Endometrial microvascular endothelial cells (primary cell): Measurements from ENCODE around the gene TMX3. TPM values are rescaled to one million over a fixed set of nuclear protein-coding genes. Genes with fewer than 3 reads are reported as not detected.

Source experiments
- in situ Hi-C: cut with HindIII; loops from 2 replicates; pipeline ENCODE4 v1.10.0; 2017; ENCODE audit warnings: low sequenced_read_pairs, low pct_unique_long_range_greater_than_20kb; ENCODE audit errors: inconsistent ontology term
- total RNA-seq: library from RNA; depleted of rRNA; stranded (reverse); fragments of >200 nt; gene quantifications from one replicate; pipeline ENCODE4 v1.2.3, GENCODE V29; 2015; ENCODE audit errors: inconsistent ontology term

TMX3 gene, protein sequence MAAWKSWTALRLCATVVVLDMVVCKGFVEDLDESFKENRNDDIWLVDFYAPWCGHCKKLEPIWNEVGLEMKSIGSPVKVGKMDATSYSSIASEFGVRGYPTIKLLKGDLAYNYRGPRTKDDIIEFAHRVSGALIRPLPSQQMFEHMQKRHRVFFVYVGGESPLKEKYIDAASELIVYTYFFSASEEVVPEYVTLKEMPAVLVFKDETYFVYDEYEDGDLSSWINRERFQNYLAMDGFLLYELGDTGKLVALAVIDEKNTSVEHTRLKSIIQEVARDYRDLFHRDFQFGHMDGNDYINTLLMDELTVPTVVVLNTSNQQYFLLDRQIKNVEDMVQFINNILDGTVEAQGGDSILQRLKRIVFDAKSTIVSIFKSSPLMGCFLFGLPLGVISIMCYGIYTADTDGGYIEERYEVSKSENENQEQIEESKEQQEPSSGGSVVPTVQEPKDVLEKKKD
- 61.2 TPM for total RNA-seq

GRCh38 chr18:68714712-68715496, at the start of gene TMX3:
Gene TMX3, minus strand, starts transcription at chr18:68715108. Its CDS starts 127 bp downstream, at chr18:68714981.
- in situ Hi-C loops: no loop called here

GRCh38 chr18:68764016-68764415, 49.1 kb upstream of the TMX3 start:
- in situ Hi-C loops: no loop called here

GRCh38 chr18:68763083-68763482, 48.2 kb upstream of the TMX3 start:
- in situ Hi-C loops: no loop called here

- in situ Hi-C loops: no loop called here
These were observed 44.4 kb upstream of the TMX3 start for GRCh38 chr18:68759308-68759707.

- in situ Hi-C loops: no loop called here
These were observed 42.2 kb upstream of the TMX3 start for GRCh38 chr18:68757126-68757525.

GRCh38 chr18:68742206-68742605, 27.3 kb upstream of the TMX3 start:
- in situ Hi-C loops: no loop called here

GRCh38 chr18:68740966-68741365, 26.1 kb upstream of the TMX3 start:
- in situ Hi-C loops: no loop called here

GRCh38 chr18:68739462-68739861, 24.6 kb upstream of the TMX3 start:
- in situ Hi-C loops: no loop called here

DNA sequence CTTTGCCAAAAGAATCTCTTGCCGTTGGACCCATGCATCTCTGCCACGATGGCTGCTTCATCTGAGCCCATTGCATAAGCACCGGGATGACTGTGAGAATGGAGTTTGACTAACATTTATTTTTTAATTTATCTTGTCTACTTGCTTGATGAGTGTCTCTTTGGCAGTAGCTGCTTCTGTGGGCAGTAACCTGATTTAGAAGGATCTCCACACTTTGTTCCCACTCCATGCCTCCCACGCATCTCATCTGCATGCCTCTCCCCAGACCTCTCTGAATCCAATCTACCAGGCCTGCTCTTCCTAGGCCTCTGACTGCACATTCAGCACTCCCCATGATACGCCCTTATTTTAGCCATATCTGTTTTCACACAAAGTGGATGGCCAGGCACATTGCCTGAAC, 23.7 kb upstream of the TMX3 start:
- in situ Hi-C loops: no loop called here

DNA sequence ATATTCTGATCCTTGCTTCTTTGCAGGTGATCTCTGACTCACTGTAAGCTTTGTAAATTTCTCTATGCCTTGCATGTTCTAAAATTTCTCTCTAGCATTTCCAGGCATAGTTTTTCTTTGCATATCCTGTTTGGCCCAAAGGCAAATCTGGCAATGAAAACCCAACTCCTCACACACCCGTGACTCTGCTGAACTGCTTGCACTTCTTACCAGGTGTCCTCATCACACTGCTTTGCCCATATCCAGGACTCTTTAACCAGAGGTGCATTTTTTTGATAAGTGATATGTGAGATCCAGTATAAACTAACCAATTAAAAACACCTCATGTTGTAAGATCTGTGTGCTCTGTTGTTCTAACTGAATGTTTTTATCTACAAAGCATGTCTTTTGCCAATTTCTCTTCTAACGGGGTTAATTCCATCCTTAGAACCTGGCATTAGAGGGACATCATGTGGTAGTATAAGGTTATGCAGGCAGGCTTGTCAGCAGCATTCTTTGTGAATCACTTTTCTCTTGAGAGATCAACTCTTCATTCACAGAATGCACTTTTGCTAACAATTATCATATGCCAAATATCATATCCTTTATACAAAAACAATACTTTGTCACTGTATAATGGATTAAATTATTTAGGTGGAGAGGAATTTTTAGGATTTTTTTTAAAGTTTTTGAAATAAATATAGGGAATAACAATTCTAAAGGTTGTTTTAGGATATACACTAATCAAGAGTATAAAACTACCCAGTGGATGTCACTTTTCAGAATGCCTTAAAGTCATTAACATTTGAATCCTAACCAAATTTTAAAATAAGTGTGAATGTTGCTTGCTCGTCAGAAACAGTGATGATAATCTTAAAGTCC, 20.8 kb upstream of the TMX3 start:
- in situ Hi-C loops: no loop called here

GRCh38 chr18:68734308-68734707, 19.4 kb upstream of the TMX3 start:
- in situ Hi-C loops: no loop called here

- in situ Hi-C loops: no loop called here
These were observed 18.8 kb upstream of the TMX3 start for GRCh38 chr18:68733707-68734106.

- in situ Hi-C loops: no loop called here
These were observed 13.3 kb upstream of the TMX3 start for GRCh38 chr18:68728081-68728700.

DNA sequence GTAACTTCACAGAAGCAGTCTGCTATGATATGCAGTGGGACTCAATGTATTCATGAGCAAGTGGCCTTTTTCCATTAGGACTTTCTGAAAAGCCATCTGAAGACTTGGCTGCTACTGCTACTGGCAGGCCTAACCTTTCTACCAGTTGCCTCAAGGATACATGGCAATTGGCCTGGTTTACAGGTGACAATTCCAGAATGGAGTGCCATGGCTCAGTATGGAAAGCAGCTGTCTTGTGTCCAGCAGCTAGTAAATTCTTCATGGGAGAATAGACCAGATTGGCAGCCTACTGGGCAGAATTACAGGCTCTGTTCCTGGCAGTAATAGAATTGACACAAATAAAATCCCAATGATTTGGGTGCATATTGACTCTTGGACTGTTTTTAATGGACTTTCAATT, 12.6 kb upstream of the TMX3 start:
- in situ Hi-C loops: no loop called here

GRCh38 chr18:68725346-68725745, 10.4 kb upstream of the TMX3 start:
- in situ Hi-C loops: no loop called here

DNA sequence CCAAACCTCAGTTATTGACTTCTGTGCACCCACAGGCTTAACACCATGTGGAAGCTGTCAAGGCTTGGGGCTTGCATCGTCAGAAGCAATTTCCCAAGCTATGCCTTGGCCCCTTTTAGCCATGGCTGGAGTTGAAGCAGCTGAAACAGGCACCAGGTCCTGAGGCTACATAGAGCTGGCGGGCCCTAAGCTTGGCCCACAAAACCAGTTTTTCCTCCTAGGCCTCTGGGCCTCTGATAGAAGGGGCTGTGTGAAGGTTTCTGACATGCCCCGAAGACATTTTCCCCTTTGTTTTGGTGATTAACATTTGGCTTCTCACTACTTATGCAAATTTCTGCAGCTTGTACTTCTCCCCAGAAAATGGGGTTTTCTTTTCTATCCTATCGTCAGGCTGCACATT, 9.1 kb upstream of the TMX3 start:
- in situ Hi-C loops: no loop called here

- in situ Hi-C loops: no loop called here
These were observed 8.6 kb upstream of the TMX3 start for GRCh38 chr18:68723539-68723938.

DNA sequence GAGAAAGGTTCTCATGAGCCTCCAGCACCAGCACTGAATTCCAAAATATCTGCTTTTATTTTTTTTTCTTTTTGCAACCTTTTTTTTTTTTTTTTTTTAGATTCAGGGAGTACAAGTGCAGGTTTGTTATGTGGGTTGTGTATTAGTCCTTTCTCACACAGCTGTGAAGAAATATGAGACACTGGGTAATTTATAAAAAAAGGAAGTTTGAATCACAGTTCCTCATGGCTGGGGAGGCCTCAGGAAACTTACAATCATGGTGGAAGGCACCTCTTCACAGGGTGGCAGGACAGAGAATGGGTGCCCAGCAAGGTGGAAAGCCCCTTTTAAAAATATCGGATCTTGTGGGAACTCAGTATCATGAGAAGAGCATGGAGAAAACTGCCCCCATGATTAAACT, 7.9 kb upstream of the TMX3 start:
- in situ Hi-C loops: no loop called here
